Nasal cavity respiratory epithelium epithelial cell of viscerocranial mucosa (primary cell): ENCODE results near the gene PNMA6A. TPM values are rescaled to one million over a fixed set of nuclear protein-coding genes. Genes with fewer than 3 reads are reported as not detected.

Source experiments
- total RNA-seq: library from RNA; depleted of rRNA; stranded (reverse); fragments of >200 nt; gene quantifications from 2 replicates; pipeline ENCODE4 v1.2.3, GENCODE V29; 2014

The PNMA6A gene
- 0.34 and 0.57 TPM in 2 replicates for total RNA-seq

DNA sequence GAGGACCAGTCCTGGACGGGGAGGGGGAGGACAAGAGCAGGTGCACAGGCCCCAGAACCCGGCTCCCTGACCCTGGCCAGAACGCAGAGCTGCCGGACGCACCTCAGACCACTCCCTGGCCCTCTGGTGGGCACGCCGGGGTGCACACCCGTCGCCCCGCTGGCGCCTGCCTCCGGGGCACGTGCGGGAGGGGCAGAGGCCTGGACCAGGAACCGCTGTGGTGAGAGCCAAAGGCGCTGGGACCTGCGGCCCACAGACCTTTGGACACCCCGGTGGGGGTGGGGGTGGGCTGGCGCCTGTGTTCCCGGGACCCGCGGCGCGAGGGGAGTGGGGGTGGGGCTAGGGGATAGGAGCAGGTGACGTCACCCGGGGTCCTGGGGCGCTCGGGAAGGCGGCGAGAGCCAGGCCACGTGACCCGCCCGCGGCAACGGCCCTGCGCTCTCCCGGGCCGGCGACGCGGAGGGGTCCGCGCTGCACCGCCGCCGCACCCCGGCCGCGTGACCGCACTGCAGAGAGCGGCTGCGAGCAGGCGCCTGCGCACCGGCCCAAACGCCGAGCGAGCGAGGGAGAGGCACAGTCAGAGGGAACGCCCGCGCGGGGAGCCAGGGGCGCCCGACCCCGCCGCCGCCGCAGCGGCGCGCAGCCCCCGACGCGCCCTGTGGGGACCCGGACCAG is at the start of gene PNMA6A:
PNMA6A (plus strand) TSS at position 546 of the 675 bp plus-strand sequence. CDS start 609 bp downstream, outside the sequence.

DNA sequence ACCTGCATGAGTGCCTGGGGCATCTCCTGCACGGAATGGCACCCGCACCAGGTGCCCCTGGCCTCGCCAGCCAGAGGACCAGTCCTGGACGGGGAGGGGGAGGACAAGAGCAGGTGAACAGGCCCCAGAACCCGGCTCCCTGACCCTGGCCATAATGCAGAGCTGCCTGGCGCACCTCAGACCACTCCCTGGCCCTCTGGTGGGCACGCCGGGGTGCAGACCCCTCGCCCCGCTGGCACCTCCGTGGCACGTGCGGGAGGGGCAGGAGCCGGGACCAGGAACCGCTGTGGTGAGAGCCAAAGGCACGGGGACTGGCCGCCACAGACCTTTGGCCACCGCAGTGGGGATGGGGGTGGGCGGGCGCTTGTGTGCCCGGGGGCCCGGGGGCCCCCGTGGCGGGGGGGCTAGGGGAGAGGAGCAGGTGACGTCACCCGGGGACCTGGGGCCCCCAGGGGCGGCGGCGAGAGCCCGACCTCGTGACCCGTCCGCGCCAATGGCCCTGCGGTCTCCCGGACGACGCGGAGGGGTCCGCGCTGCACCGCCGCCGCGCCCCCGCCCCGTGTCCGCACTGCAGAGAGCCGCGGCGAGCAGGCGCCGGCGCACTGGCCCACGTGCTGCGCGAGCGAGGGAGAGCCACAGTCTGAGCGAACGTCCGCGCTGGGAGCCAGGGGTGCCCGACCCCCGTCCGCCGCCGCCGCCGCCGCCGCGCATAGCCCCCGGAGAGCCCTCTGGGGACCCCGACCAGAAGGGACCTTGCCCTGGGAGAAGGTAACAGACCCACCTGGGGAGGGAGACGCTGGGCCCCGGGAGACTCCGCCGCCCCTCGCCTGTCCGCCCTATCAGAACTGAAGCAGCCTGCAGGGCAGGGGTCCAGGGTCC is 16.1 kb upstream of the PNMA6A start, which contains the start of gene PNMA3:
PNMA3 (plus strand) TSS at position 600 of the 879 bp plus-strand sequence. CDS start 586 bp downstream, outside the sequence.

Other genes with a start within 250 kb of the PNMA6A start
- gene CETN2, start 241.7 kb upstream of the PNMA6A start, total RNA-seq, result 26.3 and 28.2 TPM in 2 replicates
- gene NSDHL, start 241.4 kb upstream of the PNMA6A start, total RNA-seq, result 20.8 and 28.8 TPM in 2 replicates
- gene ZNF185, start 174.4 kb upstream of the PNMA6A start, total RNA-seq, result 143 and 162 TPM in 2 replicates
- not detected in 2 replicates for gene PNMA5, start 78.3 kb upstream of the PNMA6A start, total RNA-seq
- gene PNMA3, start 16.0 kb upstream of the PNMA6A start, total RNA-seq, result under 0.01 TPM in 1 of 2 replicates, not detected in the other
- not detected in 2 replicates for gene MAGEA1, start 106.8 kb downstream of the PNMA6A start, total RNA-seq
- not detected in 2 replicates for gene PNMA6F, start 249.3 kb downstream of the PNMA6A start, total RNA-seq